Measurements from ENCODE around the gene AOPEP.
A peak's percentile ranks its signal among the peaks of the same experiment; 100 is the strongest.

Gene AOPEP

DNA sequence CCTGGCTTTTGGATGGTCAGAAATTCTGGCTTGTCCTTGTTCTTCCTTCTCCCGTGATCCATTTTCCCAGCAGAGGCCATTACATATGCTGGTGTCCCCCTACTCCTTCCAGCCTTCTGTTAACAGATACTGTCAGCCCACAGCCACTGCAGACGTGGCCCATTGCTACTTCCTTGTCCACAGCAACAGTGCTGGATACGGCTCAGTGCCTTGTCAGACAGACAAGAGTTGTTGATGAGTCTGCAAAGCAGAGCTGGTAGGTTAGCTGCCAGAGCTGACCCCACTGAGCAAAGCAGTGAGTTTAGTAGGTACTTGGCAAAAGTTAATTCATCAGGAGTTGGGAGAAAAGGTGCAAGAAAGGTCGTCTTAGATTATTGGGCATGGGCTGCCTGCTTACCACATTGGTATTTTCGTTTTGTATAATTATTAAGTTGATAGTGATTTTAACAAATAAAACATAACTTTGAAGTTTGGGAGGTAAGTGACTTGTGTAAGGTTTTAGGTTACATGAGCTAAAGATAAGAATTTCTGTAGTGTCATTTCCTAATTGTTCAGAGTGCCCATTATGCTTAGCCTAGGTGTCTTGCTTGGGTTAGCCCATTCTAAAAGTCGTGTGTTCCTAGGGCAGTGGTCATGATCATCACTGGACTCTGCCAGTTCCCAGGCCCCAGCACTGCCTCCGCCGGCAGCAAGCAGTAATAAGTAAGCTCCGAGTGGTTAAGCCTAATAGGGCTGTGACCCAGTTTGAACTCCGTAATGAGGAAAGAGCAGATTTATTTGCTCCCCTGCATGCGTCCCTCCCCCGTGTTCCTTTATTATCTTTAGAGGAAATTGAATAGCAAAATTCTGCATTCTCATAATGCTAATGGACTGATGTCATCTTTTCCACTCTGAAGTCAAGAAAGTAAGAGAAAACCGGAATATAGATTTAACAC, 299.0 kb downstream of the AOPEP start:
- no peak for DNase-seq

DNA sequence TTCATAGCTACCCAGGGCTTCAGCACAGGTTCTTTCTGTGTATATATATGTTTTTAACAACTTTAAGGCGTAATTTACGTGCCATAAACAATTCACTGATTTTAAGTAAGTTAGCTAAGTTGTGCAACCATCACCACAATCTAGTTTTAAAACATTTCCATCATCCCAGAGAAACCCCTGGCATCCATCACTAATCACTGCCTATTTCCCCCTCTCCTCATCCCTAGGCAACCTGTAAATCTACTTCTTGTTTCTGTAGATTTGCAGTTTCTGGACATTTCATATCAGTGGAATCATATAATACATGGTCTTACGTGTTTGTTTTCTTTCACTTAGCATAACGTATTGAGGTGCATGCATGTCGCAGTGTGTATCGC, 299.6 kb downstream of the AOPEP start:
- no peak for DNase-seq

GRCh38 chr9:95027914-95028852, 301.7 kb downstream of the AOPEP start:
- no peak for DNase-seq

DNA sequence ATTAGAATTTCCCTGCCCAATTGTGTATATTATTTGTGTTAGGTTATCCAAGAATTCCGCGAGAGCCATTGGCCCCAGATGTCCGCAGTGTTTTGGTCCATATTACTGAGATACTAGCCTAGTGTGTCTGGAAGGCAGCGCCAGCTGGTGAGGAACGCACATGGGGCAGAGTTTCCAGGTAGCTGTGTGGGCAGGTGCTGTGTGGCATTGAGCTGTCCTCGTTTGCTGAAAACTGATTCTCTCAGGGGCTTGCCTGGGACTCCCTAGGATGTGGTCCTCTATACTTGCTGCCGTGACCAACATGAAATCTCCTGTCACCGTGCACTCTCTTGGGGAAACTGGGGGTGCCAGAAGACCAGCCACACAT, 302.3 kb downstream of the AOPEP start:
- peak; percentile 57 for DNase-seq

GRCh38 chr9:95029288-95029687, 302.8 kb downstream of the AOPEP start:
- peak; percentile 36 for DNase-seq

GRCh38 chr9:95029720-95030119, 303.2 kb downstream of the AOPEP start:
- DNase-seq: no peak

DNA sequence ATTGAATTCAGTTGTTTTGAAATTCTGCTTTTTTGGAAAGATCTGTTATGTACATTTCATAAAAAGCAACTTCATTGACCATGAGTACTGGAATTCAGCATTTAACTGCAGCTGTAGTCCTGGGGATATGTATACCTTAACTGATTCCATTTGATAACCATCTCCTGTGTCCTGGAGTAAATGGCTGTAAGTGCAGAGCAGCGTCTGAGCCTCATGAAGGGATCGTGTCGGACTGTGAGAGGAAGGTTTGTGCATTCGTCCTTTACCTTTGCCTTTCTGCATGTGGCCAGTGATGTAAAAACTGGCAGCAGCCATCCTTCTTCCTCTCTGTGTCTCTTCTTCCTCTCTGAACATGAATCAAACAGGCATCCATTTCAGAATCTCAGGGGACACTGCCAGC, 303.8 kb downstream of the AOPEP start:
- no peak for DNase-seq

DNA sequence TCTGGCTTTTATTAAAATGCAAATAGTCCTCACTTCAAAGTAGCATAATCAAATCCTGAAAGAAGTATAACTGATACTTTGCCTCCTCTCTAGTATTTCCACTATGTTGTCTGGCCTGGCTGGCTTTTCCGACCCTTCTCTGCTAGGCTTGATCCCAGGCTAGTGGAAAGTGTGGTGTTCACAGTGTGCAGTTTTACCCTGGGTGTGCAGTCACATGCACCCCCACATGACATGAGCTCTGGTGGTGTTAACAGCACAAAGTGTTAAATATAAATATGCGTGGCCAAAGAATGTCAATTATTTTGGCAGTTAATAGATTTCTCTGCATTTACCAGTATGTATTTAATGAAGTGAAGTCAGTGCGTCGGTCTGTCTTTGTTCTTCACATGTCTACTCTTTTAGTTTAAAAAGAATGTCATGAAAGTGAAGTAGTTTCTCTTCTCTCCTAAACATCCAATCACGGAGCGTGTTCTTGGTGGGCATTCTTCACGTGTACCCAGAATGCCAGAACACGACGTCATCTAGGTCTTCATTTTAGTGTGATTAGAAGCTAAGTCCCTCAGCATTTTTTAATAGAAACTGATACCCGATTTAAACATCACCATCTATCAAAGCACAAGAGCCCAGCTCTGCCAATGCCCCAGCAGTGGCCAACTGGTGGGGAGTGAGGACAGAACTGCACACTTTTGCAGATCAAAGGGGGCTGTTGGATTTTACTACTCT, 304.6 kb downstream of the AOPEP start:
- DNase-seq: no peak

- DNase-seq: peak; percentile 96
Observed at GRCh38 chr9:95031711-95032461, 305.4 kb downstream of the AOPEP start.

DNA sequence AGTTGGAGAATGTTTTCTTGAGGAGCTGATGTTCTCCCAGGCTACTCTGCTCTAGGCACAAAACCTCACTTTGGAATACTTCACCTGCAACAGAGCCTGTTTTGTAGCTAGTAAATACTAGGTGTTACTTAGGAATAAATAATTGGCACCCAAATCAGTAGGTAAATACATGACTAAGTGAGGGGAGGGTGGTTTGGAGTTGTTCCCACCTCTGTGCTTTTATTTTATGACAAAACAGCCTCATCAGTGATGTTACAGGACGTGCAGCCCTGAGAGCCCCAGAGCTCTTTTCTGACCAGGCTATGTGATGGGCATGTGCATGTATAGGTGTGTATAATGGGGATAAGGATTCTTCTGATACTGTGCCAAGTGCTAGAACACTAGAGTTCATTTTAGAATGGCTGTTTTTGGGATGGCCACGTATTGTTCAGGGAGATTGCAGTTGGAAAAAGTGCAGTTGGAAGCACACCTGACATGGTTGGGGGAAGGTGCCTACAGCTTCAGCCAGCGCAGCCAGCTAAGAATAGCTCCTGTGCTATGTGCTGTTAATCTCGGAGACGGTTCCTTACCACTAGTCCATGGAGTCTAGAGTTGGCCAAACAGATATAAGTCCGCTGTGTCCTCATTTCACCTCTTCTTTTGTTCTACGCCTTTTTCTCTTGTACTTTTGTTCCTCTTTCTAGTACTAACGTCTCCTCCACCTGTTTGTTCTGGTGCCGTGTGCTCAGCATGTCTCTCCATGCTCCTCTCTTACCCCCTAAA, 306.3 kb downstream of the AOPEP start:
- DNase-seq: peak; percentile 35

DNA sequence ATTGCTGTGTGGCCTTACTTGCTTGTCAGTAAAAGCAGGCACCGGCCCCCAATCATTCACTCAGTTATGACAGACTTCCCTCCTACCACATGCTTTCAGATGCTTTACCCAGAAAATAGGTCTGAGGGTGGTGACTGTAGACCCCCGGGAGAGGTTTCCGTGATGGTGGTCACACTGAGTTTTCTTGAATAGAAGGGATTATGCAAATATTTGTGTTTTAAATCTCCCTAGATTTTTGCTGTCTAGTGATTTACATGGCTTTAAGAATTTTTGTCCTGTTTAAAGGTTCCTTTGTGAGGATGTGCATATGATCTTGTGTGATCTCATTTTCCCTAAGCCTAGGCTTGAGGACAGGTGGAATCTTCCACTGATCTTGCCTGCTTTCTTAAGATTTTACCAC, 309.3 kb downstream of the AOPEP start:
- DNase-seq: no peak

- DNase-seq: no peak
Observed at GRCh38 chr9:95036676-95037075, 310.2 kb downstream of the AOPEP start.

DNA sequence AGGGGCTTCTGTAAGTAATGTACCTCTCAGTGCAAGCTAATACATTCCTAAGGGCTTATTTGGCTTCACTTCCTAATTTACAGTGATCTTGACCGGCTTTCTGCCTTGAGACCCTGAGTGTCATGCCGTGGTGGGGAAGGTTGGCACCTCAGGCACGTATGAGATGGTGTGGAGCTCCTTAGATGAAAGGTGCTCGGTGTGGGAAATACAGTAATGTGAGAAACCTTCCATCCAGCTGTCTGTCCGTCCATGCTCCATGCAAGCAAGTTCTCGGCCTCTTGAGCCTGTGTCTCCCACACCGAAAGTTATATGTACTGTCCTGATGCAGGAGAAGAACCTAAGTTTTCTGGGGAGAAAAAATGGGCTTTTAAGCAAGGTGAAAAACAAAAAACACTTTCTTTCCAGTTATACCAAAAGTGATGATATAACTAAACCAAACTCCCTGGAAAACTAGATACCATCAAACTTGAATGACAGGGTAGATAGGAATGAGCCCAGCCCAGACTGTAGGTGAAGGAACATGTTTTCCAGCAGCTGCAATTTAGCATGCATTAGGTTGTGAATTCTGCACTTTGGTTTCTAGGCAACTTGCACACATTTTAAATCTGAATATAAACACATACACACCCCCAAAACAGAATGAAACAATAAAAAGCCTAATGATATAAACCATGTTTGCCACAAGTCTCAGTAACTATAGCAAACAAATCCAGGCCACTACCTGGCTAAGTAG, 311.5 kb downstream of the AOPEP start:
- no peak for DNase-seq

DNA sequence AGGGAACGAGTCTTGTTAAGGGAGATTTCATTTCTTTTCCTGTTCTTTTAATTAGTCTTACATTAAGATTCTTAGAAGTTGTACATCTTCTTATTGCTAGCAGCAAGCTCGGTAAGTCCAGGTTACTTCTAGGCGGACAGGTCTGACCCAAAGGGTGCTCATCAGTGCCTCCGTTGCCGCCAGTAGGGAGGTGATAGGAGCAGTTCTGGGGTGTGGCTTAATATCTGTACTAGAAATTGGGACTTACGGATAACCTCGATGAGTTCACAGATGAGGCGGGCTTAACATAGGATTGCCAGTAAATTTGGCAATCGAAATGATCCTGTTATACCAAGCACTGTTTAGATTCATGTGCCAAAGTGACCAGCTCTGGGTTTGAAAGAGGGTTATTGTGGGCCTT, 312.2 kb downstream of the AOPEP start:
- no peak for DNase-seq

DNA sequence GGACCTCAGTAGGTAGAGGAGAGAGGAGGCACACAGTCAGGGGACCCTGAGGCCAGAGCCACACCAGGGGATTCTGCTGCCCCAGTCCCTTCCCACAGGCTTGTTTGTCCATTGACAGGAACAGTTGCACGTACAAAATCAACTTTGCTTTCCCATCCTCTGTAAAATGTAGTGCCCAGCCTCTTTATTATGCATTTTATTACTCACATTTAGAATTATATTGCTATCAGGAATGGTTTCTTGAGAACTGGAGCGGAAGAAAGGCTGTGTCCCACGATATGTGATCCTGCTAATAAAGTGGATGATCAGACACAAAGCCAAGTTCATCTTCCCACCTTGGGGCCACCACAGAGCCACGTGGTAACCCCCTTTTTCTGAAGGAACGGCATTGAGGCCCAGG, 313.6 kb downstream of the AOPEP start:
- no peak for DNase-seq

- no peak for DNase-seq
Observed at GRCh38 chr9:95043826-95044225, 317.3 kb downstream of the AOPEP start.

DNA sequence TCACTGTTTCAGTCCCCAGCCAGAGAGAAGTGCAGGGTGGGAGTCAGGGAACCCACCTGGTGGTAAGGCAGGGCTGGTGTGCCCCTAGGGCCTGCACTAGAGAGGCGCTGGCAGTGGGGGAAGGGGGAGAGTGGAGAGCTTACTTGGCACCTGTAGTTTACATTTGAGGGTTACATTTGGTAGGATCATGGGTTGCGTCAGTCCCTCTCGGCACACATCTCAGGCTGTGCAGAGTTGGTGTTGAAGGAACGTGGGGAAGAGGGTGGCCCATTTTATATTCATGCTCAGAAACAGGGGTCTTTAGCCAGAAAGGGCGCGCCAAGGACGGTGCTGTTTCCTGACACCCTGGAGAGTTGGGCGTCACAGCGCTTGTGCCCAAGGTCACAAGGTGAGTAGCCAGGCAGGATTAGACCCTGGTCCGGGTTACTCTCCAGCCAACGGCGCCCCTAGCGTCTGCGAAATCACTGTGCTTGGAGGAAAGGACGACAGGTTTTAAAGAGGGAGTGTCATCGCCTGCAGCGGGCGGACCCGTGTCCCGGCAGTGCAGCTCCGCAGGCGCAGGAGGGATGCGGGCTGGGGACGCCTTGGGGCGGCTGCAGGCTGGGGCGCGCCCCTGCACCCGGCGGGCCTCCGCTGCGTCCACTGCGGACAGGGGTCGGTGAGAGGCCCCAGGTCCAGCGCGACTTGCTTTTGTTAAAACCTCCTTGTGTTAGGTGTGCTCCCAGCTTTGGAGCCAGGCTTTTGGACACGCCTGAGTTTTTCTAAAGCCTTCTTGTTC, 318.4 kb downstream of the AOPEP start:
- no peak for DNase-seq

GRCh38 chr9:95045751-95046150, 319.3 kb downstream of the AOPEP start:
- no peak for DNase-seq

GRCh38 chr9:95047452-95048224, 321.1 kb downstream of the AOPEP start:
- DNase-seq: no peak

All from NCI-H510A (cell line).